ENCODE data around the gene SLC24A3.

The SLC24A3 gene

GRCh38 chr20:19560881-19561480, 348.5 kb downstream of the SLC24A3 start:
- Histone ChIP-seq H3K4me3 (ENCODE audit: low read length in 2 of 2) (no peak overlapping the region), H2BK12ac (ENCODE audit: low read length) (no peak overlapping the region), H2AK5ac (ENCODE audit: low read depth, low read length) (no peak overlapping the region), H2BK5ac (ENCODE audit: low read length) (no peak overlapping the region), H3K4ac (ENCODE audit: low read length) (no peak overlapping the region), H2BK15ac (ENCODE audit: low read length) (no peak overlapping the region), H2AFZ (ENCODE audit: low read length) (no peak overlapping the region), H3K23ac (ENCODE audit: low read depth, low read length, poor library complexity) (no peak overlapping the region), H3K9ac (ENCODE audit: low read depth, low read length, poor library complexity) (no peak overlapping the region), H3K4me2 (ENCODE audit: insufficient read depth, low read length, poor library complexity, severe bottlenecking) (no peak overlapping the region), H3K27ac (replicated peaks; ENCODE audit: low read length) (no peak overlapping the region), H2BK120ac (ENCODE audit: low read depth, low read length) (no peak overlapping the region), H3K4me1 (ENCODE audit: control insufficient read depth in 2 of 2, insufficient read depth in 1 of 2, low read depth in 1 of 2, low read length in 2 of 2) (no peaks in the 10 kb centered on the region), H3K18ac (ENCODE audit: low read length) (no peak overlapping the region), H4K8ac (ENCODE audit: low read depth, low read length) (no peak overlapping the region), H4K91ac (ENCODE audit: low read depth, low read length, poor library complexity) (no peak overlapping the region), H3K9me3 (replicated peaks in 1 of 2; ENCODE audit: control insufficient read depth in 2 of 2, insufficient read depth in 1 of 2, low read depth in 1 of 2, low read length in 2 of 2) (no peaks in the 10 kb centered on the region), H3K27me3 (ENCODE audit: control insufficient read depth in 3 of 3, insufficient read depth in 3 of 3, low read depth in 1 of 3, low read length in 3 of 3) (no peaks in the 10 kb centered on the region), H3K14ac (ENCODE audit: low read length) (no peak overlapping the region), H3K79me1 (ENCODE audit: low read depth, low read length) (no peaks in the 10 kb centered on the region), H3K36me3 (replicated peaks in 1 of 2; ENCODE audit: control insufficient read depth in 2 of 2, insufficient read depth in 2 of 2, low read length in 2 of 2) (no peaks in the 10 kb centered on the region)
- WGBS, 2 donors (ENCODE audit: extremely low coverage in 2 of 2, insufficient read length in 2 of 2, insufficient replicate concordance in 1 of 2) = no CpG with 5 or more reads among the region's 8 CpGs
- no peak for DNase-seq (ENCODE audit: low spot score)

- no peak overlapping the region for H2BK12ac ChIP-seq (ENCODE audit: low read length)
- H3K23ac ChIP-seq (ENCODE audit: low read depth, low read length, poor library complexity) = no peak overlapping the region
- no peak overlapping the region for H3K4me3 ChIP-seq (ENCODE audit: low read length in 2 of 2)
- no CpG with 5 or more reads among the region's 4 CpGs for WGBS, 2 donors (ENCODE audit: extremely low coverage in 2 of 2, insufficient read length in 2 of 2, insufficient replicate concordance in 1 of 2)
- H3K4me1 ChIP-seq (ENCODE audit: control insufficient read depth in 2 of 2, insufficient read depth in 1 of 2, low read depth in 1 of 2, low read length in 2 of 2) = no peaks in the 10 kb centered on the region
- H2BK5ac ChIP-seq (ENCODE audit: low read length) = no peak overlapping the region
- no peak overlapping the region for H2BK15ac ChIP-seq (ENCODE audit: low read length)
- no peak overlapping the region for H3K9ac ChIP-seq (ENCODE audit: low read depth, low read length, poor library complexity)
- no peak overlapping the region for H3K4me2 ChIP-seq (ENCODE audit: insufficient read depth, low read length, poor library complexity, severe bottlenecking)
- no peak overlapping the region for H2AFZ ChIP-seq (ENCODE audit: low read length)
- no peak overlapping the region for H2BK120ac ChIP-seq (ENCODE audit: low read depth, low read length)
- H2AK5ac ChIP-seq (ENCODE audit: low read depth, low read length) = no peak overlapping the region
- H3K14ac ChIP-seq (ENCODE audit: low read length) = no peak overlapping the region
- DNase-seq (ENCODE audit: low spot score) = no peak
- H3K36me3 ChIP-seq (replicated peaks in 1 of 2; ENCODE audit: control insufficient read depth in 2 of 2, insufficient read depth in 2 of 2, low read length in 2 of 2) = no peaks in the 10 kb centered on the region
- H3K27ac ChIP-seq (replicated peaks; ENCODE audit: low read length) = no peak overlapping the region
- no peak overlapping the region for H3K18ac ChIP-seq (ENCODE audit: low read length)
- no peak overlapping the region for H4K91ac ChIP-seq (ENCODE audit: low read depth, low read length, poor library complexity)
- no peak overlapping the region for H4K8ac ChIP-seq (ENCODE audit: low read depth, low read length)
- no peak overlapping the region for H3K4ac ChIP-seq (ENCODE audit: low read length)
- no peaks in the 10 kb centered on the region for H3K79me1 ChIP-seq (ENCODE audit: low read depth, low read length)
- no peaks in the 10 kb centered on the region for H3K9me3 ChIP-seq (replicated peaks in 1 of 2; ENCODE audit: control insufficient read depth in 2 of 2, insufficient read depth in 1 of 2, low read depth in 1 of 2, low read length in 2 of 2)
- no peaks in the 10 kb centered on the region for H3K27me3 ChIP-seq (ENCODE audit: control insufficient read depth in 3 of 3, insufficient read depth in 3 of 3, low read depth in 1 of 3, low read length in 3 of 3)
These were observed 350.0 kb downstream of the SLC24A3 start for GRCh38 chr20:19562426-19562825.

- WGBS, 2 donors (ENCODE audit: extremely low coverage in 2 of 2, insufficient read length in 2 of 2, insufficient replicate concordance in 1 of 2) = 100% methylated on average over 2 of the region's 3 CpGs; no CpG with 5 or more reads in 1 of the 2 donors
- no peak overlapping the region for H2AK5ac ChIP-seq (ENCODE audit: low read depth, low read length)
- no peak overlapping the region for H3K27ac ChIP-seq (replicated peaks; ENCODE audit: low read length)
- no peak overlapping the region for H3K4me3 ChIP-seq (ENCODE audit: low read length in 2 of 2)
- DNase-seq (ENCODE audit: low spot score) = no peak
- no peak overlapping the region for H2BK120ac ChIP-seq (ENCODE audit: low read depth, low read length)
- H3K27me3 ChIP-seq (ENCODE audit: control insufficient read depth in 3 of 3, insufficient read depth in 3 of 3, low read depth in 1 of 3, low read length in 3 of 3) = no peaks in the 10 kb centered on the region
- H3K4me2 ChIP-seq (ENCODE audit: insufficient read depth, low read length, poor library complexity, severe bottlenecking) = no peak overlapping the region
- no peak overlapping the region for H2AFZ ChIP-seq (ENCODE audit: low read length)
- no peak overlapping the region for H3K23ac ChIP-seq (ENCODE audit: low read depth, low read length, poor library complexity)
- no peak overlapping the region for H3K14ac ChIP-seq (ENCODE audit: low read length)
- no peak overlapping the region for H3K4ac ChIP-seq (ENCODE audit: low read length)
- H2BK12ac ChIP-seq (ENCODE audit: low read length) = no peak overlapping the region
- no peak overlapping the region for H3K18ac ChIP-seq (ENCODE audit: low read length)
- H2BK15ac ChIP-seq (ENCODE audit: low read length) = no peak overlapping the region
- H4K91ac ChIP-seq (ENCODE audit: low read depth, low read length, poor library complexity) = no peak overlapping the region
- H4K8ac ChIP-seq (ENCODE audit: low read depth, low read length) = no peak overlapping the region
- H3K9me3 ChIP-seq (replicated peaks in 1 of 2; ENCODE audit: control insufficient read depth in 2 of 2, insufficient read depth in 1 of 2, low read depth in 1 of 2, low read length in 2 of 2) = no peaks in the 10 kb centered on the region
- no peaks in the 10 kb centered on the region for H3K36me3 ChIP-seq (replicated peaks in 1 of 2; ENCODE audit: control insufficient read depth in 2 of 2, insufficient read depth in 2 of 2, low read length in 2 of 2)
- H2BK5ac ChIP-seq (ENCODE audit: low read length) = no peak overlapping the region
- no peaks in the 10 kb centered on the region for H3K4me1 ChIP-seq (ENCODE audit: control insufficient read depth in 2 of 2, insufficient read depth in 1 of 2, low read depth in 1 of 2, low read length in 2 of 2)
- no peaks in the 10 kb centered on the region for H3K79me1 ChIP-seq (ENCODE audit: low read depth, low read length)
- no peak overlapping the region for H3K9ac ChIP-seq (ENCODE audit: low read depth, low read length, poor library complexity)
These were observed 351.8 kb downstream of the SLC24A3 start for GRCh38 chr20:19564261-19564660.

GRCh38 chr20:19565736-19566135, 353.3 kb downstream of the SLC24A3 start:
- Histone ChIP-seq H3K4me3 (ENCODE audit: low read length in 2 of 2) (no peak overlapping the region), H3K9me3 (replicated peaks in 1 of 2; ENCODE audit: control insufficient read depth in 2 of 2, insufficient read depth in 1 of 2, low read depth in 1 of 2, low read length in 2 of 2) (no peaks in the 10 kb centered on the region), H3K18ac (ENCODE audit: low read length) (no peak overlapping the region), H3K27ac (replicated peaks; ENCODE audit: low read length) (no peak overlapping the region), H2BK12ac (ENCODE audit: low read length) (no peak overlapping the region), H3K4me2 (ENCODE audit: insufficient read depth, low read length, poor library complexity, severe bottlenecking) (no peak overlapping the region), H2AFZ (ENCODE audit: low read length) (no peak overlapping the region), H2AK5ac (ENCODE audit: low read depth, low read length) (no peak overlapping the region), H3K79me1 (ENCODE audit: low read depth, low read length) (no peaks in the 10 kb centered on the region), H3K4ac (ENCODE audit: low read length) (no peak overlapping the region), H3K27me3 (ENCODE audit: control insufficient read depth in 3 of 3, insufficient read depth in 3 of 3, low read depth in 1 of 3, low read length in 3 of 3) (no peaks in the 10 kb centered on the region), H3K4me1 (ENCODE audit: control insufficient read depth in 2 of 2, insufficient read depth in 1 of 2, low read depth in 1 of 2, low read length in 2 of 2) (no peaks in the 10 kb centered on the region), H4K8ac (ENCODE audit: low read depth, low read length) (no peak overlapping the region), H3K36me3 (replicated peaks in 1 of 2; ENCODE audit: control insufficient read depth in 2 of 2, insufficient read depth in 2 of 2, low read length in 2 of 2) (no peaks in the 10 kb centered on the region), H2BK5ac (ENCODE audit: low read length) (no peak overlapping the region), H3K9ac (ENCODE audit: low read depth, low read length, poor library complexity) (no peak overlapping the region), H2BK120ac (ENCODE audit: low read depth, low read length) (no peak overlapping the region), H3K14ac (ENCODE audit: low read length) (no peak overlapping the region), H3K23ac (ENCODE audit: low read depth, low read length, poor library complexity) (no peak overlapping the region), H2BK15ac (ENCODE audit: low read length) (no peak overlapping the region), H4K91ac (ENCODE audit: low read depth, low read length, poor library complexity) (no peak overlapping the region)
- DNase-seq (ENCODE audit: low spot score) = no peak
- no CpG with 5 or more reads among the region's 2 CpGs for WGBS, 2 donors (ENCODE audit: extremely low coverage in 2 of 2, insufficient read length in 2 of 2, insufficient replicate concordance in 1 of 2)
